NB4 (cell line): ENCODE measurements around the gene GTPBP10.
"Not testable (repeated sequence)": the region's sequence is repeated elsewhere in the genome, so short reads cannot be mapped to it uniquely, and the experiment has no call there.

ENCODE experiments used
- POLR2A ChIP-seq: IDR thresholded peaks from 2 replicates; pipeline ENCODE4 v1.6.1; 2011; ENCODE audit warnings: mild to moderate bottlenecking; ENCODE audit not compliant: insufficient read length; ENCODE audit errors: extremely low read depth
- TF ChIP-seq, protein P1 (sequence below): IDR thresholded peaks from one replicate; pipeline ENCODE4 v1.5.1; 2012; ENCODE audit warnings: low read depth, low read length

DNA sequence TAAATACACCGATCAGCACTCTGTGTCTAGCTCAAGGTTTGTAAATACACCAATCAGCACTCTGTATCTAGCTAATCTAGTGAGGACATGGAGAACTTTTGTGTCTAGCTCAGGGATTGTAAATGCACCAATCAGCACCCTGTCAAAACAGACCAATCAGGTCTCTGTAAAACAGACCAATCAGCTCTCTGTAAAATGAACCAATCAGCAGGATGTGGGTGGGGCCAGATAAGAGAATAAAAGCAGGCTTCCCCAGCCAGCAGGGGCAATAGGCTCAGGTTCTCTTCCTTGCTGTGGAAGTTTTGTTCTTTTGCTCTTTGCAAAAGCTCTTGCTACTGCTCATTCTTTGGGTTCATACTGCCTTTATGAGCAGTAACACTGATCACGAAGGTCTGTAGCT lies 11.6 kb upstream of the GTPBP10 start:
- TF ChIP-seq, protein P1, sequence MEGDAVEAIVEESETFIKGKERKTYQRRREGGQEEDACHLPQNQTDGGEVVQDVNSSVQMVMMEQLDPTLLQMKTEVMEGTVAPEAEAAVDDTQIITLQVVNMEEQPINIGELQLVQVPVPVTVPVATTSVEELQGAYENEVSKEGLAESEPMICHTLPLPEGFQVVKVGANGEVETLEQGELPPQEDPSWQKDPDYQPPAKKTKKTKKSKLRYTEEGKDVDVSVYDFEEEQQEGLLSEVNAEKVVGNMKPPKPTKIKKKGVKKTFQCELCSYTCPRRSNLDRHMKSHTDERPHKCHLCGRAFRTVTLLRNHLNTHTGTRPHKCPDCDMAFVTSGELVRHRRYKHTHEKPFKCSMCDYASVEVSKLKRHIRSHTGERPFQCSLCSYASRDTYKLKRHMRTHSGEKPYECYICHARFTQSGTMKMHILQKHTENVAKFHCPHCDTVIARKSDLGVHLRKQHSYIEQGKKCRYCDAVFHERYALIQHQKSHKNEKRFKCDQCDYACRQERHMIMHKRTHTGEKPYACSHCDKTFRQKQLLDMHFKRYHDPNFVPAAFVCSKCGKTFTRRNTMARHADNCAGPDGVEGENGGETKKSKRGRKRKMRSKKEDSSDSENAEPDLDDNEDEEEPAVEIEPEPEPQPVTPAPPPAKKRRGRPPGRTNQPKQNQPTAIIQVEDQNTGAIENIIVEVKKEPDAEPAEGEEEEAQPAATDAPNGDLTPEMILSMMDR, result not testable (repeated sequence)
- TF ChIP-seq POLR2A, result not testable (repeated sequence)
